ENCODE measurements around the gene TPRN.

TPRN gene

GRCh38 chr9:137146527-137146918 is 54.0 kb downstream of the TPRN start:
- TF ChIP-seq CTCF (IDR thresholded peaks at IDR 0.05) = no peak

DNA sequence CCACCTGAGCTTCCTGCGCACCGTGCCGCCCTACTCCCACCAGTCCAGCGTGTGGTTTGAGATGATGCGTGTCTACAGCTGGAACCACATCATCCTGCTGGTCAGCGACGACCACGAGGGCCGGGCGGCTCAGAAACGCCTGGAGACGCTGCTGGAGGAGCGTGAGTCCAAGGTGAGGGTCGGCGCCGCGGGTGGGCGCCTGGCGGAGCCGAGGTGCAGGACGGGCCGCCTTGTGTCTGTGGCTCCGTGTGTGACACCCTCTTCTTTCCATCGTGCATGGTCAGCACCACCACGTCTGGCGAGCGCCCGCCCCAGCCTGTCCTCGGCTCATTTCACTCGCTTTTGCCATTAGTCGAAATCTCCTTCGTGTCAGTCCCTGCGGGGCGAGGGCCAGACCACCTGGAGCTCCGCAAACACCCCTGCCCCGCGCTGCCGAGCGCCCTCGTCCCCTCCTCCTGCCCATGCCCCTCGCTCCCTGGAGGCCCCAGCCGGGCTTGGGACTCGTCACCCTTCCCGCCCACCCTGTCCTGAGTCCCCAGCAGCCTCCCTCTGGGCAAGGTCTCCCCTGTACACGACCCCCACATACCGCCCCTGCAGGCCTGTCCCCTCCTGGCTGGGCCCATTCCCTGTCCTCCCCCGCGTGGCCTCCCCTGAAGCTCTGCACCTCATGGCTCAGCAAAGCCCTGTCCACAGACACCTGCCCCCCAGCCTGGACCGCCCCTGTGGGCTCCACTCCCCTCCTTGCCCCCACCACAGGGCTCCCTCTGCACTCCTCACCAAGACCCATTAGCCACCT is 54.6 kb downstream of the TPRN start:
- TF ChIP-seq CTCF (IDR thresholded peaks at IDR 0.05) = no peak

DNA sequence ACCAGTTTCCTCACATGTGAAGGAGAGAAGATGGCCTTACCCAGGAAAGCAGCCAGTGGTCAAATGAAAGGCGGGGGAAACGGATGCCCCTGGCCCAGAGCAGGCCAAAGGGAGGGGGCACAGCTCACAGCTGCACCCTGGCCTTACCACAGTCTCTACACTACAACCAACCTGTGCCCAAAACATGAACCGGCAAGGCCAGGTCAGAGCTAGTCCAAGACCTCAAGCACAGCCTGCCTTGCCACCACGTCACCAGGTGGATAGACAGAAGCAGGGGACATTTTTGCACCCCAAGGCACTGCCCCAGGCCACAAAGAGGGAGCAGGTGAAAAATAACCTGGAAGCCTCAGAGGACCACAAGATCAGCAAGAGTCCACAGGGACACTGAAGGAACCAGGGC is 57.1 kb downstream of the TPRN start:
- no peak for TF ChIP-seq CTCF (IDR thresholded peaks at IDR 0.05)

DNA sequence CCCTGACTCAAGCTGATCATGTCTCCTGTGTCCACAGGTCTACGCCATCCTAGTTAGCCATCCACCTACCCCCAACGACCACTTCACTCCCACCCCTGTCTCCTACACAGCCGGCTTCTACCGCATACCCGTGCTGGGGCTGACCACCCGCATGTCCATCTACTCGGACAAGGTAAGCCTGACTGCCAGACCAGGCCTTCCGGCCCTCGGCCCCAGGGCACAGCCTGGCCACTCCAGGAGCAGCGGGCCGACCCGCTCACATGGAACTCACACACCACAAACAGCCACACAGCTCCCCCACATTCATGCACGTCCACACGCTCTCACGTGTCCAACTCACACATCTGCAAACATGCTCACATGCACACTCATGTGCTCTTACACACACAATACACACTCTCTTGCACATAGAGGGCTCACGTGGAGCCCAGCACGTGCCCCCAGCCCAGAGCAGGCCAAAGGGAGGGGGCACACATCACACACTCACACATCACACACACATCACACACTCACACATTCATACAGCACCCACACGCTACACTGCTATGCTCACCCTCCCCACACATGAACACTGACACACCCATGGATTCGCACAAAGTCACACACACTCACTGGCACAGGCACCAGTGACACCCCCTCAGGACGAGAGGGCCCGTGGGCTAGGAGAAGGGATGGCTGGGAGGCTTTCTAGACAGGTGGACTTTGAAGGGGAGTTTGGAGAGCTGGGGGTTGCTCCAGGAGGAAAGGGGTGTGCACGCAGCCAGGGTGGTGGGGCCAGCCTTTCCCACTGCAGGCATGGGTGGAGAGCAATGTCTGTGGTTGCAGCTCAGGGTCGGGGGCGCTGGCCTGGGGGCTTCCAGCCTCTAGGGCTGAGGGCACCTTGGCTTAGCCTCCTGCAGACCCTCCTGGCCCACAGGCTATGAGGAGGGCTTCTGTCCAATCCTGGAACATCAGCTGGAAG is 58.3 kb downstream of the TPRN start:
- no peak for TF ChIP-seq CTCF (IDR thresholded peaks at IDR 0.05)
